Retina (tissue), 1 donor: ENCODE measurements around the gene APOB.
"Not testable (repeated sequence)": the region's sequence is repeated elsewhere in the genome, so short reads cannot be mapped to it uniquely, and the experiment has no call there.

ENCODE experiments used
- DNase-seq: peaks from one replicate; pipeline ENCODE4 v3.0.0-alpha.2; 2016

APOB gene

DNA sequence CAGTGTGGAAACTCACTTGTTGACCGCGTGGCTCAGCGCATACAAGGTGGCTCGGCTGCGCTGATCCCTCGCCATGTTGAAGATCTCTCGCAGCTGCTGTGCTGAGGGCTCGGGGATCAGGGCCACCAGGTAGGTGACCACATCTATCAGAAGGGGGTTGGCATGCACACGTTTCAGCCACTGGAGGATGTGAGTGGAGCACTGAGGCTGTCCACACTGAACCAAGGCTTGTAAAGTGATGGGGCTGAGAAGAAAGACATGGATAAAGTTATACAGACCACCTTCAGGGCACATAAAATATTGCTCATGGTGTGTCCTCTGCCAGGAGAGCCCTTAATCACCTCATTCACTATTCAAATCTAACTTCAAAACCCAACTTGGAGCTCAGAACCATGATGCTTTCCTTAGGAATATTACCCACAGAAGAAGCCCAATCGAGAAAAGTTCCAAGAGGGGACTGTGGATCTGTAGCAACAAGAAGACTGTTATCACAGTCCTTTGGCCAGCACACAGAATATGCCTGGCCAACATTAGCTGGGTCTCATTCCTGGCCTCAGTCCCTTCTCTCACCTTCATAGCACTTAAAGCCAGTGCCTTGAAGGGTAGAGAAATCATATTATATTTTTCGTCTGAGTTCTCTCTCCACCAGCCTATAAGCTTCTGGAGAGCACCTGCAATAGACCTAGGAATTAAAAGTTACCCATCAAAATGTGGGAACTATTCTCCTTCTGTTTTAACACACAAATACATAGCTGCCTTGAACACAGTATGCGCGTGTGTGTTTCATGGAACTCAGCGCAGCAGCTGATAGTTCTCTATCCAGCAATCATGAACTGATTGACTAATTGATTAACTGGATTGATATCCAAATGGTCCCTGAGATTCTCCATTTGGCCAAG is 11.3 kb downstream of the APOB start:
- no peak for DNase-seq

GRCh38 chr2:21030983-21031968 is 12.6 kb downstream of the APOB start:
- no peak for DNase-seq

DNA sequence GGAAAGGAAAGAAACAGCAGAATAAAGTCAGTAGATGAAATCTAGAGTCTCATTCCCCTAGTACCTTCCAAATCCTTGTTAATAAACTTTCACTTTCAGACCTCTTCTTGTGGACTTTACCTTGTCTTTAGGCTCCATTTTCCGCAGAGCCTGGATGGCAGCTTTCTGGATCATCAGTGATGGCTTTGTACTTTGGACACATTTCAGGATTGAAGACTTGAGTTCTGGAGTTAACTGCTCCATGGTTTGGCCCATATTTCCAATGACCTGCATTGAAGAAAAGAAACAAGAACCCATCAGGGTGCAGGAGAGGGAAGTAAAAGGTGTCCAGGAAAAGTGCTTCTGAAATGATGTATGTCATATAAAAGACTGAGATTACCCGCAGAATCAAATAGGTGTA is 14.4 kb downstream of the APOB start:
- no peak for DNase-seq

DNA sequence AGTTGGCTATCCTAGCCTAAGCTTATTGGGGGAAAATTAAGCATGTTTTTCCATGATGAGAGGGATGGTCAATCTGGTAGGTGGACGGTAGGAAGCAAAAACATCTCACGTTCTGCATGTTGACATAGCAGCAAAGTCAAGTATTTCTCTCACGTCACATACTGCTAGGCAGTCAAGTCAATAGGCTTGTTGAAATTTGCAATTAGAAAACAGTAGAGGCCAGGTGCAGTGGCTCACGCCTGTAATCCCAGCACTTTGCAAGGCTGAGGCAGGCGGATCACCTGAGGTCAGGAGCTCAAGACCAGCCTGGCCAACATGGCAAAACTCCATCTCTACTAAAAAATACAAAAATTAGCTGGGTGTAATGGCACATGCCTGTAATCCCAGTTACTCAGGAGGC is 14.9 kb downstream of the APOB start:
- DNase-seq: not testable (repeated sequence)

GRCh38 chr2:21028021-21028947 is 15.6 kb downstream of the APOB start:
- no peak for DNase-seq

DNA sequence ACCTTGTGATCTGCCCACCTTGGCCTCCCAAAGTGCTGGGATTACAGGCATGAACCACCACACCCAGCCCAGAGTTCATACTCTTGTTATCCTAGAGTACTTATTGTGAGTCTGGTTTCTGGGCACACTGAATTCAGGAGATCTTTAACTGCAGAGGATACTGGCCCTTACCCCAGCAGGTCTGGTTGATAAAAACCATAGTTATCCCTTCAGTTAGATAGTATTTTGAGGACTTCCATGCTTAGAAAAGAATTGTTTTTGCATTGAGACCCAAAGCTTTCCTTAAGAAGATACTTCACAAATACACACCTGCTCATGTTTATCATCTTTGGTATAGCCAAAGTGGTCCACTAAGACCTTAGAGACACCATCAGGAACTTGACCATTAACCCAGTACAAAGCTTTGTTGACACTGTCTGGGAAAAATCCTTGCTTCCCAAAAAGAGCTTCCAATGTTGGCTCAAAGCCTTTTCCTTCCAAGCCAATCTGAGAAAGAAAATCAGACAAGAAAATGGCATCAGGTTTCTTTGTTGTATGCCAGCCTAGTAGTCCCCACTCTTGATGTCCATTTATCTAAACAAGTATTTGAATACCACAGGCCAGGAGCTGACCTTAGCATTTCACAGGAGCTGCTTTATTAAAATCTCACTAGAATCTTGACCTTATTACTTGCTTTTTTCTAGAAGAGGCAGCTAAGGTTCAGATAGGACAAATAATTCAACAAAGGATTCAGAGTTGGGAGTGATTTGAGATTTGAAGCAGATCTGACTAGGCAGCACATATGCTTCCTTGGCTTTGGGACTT is 17.2 kb downstream of the APOB start:
- DNase-seq: no peak

GRCh38 chr2:21025690-21026478 is 18.0 kb downstream of the APOB start:
- DNase-seq: no peak

DNA sequence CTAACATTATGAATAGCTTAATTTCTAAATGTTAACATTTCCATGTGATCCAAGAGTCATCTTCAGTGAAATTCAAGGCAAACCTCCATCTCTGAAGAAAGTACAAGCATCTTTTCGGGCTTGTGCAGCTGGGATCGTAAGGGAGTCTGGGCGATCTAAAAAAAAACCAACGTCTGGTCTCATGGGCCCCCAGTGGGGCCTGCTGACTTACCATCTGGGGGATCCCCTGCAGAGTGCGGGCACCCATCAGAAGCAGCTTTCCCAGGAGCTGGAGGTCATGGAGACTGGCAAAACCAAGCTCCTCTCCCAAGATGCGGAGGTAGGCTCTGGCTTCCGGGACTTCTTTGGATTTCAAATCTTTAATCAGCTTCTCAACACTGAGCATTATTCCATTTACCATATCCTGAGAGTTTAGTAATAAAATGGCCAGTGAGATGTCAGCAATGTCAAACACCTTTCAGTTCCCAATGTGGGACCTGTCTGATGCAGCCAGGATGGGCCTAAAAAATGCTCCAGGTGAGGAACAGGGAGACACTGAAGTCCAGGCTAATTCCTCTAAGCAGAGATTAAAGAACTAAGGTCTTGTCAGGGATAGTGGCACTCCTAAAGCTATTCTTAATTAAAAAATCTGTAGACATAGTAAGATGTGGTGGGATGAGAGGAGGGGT is 19.0 kb downstream of the APOB start:
- DNase-seq: no peak

GRCh38 chr2:21024198-21024597 is 19.7 kb downstream of the APOB start:
- DNase-seq: no peak

GRCh38 chr2:21023419-21024181 is 20.3 kb downstream of the APOB start:
- DNase-seq: no peak

DNA sequence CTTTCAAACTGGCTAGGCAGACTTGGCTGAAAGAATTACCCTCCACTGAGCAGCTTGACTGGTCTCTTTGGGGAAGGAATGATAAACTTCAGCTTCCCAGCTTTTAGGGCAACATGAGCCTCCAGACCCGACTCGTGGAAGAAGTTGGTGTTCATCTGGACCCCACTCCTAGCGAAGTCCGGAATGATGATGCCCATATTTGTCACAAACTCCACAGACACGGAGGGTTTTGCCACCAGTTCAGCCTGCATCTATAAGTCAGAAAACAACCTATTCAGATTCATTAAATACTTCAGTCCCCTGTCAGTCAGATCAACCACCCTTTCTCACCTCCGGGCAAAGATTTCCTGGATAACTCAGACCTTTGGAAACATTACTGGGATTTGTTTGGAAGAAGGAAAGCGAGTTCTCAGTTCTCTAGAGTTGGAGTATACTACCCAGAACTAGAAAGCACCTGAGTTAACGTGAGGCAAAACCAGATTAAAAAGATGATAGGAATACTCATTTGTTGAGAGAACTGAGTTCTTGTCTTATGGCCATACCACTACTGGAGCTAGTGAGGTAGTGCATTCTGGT is 21.0 kb downstream of the APOB start:
- no peak for DNase-seq

DNA sequence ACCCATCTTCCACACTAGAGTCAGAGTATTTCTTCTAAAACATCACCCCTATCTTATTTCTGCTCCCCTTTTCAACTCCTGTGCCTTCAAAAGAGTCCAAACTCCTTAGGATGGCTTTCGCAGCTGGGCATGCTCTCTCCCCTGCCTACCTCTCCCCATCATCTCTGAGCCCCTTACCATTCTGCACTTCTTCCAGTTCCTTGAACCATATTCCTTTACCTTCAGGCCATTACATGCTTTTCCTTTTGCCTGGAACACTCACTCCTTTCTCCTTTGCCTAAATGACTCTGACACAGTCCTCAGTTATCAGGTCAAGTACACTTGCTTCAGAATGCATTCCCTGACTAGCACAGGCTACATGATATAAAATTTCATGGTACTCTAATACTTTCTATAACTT is 22.4 kb downstream of the APOB start:
- DNase-seq: no peak

GRCh38 chr2:21020668-21021288 is 23.1 kb downstream of the APOB start:
- DNase-seq: no peak

GRCh38 chr2:21020031-21020667 is 23.7 kb downstream of the APOB start:
- no peak for DNase-seq

GRCh38 chr2:21019678-21020021 is 24.2 kb downstream of the APOB start:
- DNase-seq: no peak

- no peak for DNase-seq
These were observed 24.7 kb downstream of the APOB start for GRCh38 chr2:21019000-21019677.

DNA sequence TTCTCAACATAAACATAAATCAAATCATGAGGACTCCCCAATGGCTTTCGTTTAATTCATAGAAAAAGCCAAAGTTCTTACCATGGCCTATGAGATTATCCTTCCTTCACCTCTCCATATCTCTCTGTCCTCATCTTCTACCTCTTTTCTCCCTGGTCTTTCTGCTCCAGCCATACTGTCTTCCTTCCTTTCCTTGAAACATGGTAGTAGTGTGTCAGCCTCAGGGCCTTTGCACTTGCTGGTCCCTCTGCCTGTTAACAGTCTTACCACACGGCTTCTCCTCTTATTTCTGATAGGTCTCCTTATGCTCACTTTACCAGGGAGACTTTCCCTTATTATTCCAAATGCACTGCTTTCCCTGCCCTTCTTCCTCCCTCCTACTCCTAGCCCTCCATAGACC is 25.6 kb downstream of the APOB start:
- no peak for DNase-seq
